ENCODE results near the gene SSBP4.
A peak's percentile ranks its signal among the peaks of the same experiment; 100 is the strongest.

The SSBP4 gene

DNA sequence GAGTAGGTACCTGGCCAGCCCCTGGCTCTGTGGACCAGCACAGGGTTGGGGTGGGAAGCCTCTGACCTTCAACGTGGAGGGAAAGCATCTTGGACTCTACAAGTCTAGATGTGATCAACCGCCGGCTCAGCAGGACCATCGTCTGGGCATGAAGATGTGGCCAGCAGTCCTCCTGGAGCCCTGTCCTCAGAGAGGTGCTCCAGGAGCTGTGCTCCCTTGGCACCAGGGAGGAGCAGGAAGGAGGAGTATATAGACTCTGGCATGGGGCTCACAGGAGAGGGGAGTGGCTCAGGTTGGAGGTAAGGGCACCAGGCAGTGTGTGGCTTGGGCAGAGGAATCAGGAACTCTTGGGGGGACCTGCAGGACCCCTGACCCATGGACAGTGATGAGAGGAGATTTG lies 37.1 kb downstream of the SSBP4 start:
- no peak for TF ChIP-seq RAD21 (IDR thresholded peaks at IDR 0.05; ENCODE audit: low read depth)
- TF ChIP-seq, protein P1, sequence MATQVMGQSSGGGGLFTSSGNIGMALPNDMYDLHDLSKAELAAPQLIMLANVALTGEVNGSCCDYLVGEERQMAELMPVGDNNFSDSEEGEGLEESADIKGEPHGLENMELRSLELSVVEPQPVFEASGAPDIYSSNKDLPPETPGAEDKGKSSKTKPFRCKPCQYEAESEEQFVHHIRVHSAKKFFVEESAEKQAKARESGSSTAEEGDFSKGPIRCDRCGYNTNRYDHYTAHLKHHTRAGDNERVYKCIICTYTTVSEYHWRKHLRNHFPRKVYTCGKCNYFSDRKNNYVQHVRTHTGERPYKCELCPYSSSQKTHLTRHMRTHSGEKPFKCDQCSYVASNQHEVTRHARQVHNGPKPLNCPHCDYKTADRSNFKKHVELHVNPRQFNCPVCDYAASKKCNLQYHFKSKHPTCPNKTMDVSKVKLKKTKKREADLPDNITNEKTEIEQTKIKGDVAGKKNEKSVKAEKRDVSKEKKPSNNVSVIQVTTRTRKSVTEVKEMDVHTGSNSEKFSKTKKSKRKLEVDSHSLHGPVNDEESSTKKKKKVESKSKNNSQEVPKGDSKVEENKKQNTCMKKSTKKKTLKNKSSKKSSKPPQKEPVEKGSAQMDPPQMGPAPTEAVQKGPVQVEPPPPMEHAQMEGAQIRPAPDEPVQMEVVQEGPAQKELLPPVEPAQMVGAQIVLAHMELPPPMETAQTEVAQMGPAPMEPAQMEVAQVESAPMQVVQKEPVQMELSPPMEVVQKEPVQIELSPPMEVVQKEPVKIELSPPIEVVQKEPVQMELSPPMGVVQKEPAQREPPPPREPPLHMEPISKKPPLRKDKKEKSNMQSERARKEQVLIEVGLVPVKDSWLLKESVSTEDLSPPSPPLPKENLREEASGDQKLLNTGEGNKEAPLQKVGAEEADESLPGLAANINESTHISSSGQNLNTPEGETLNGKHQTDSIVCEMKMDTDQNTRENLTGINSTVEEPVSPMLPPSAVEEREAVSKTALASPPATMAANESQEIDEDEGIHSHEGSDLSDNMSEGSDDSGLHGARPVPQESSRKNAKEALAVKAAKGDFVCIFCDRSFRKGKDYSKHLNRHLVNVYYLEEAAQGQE (IDR thresholded peaks at IDR 0.05; ENCODE audit: low read depth) = no peak

DNA sequence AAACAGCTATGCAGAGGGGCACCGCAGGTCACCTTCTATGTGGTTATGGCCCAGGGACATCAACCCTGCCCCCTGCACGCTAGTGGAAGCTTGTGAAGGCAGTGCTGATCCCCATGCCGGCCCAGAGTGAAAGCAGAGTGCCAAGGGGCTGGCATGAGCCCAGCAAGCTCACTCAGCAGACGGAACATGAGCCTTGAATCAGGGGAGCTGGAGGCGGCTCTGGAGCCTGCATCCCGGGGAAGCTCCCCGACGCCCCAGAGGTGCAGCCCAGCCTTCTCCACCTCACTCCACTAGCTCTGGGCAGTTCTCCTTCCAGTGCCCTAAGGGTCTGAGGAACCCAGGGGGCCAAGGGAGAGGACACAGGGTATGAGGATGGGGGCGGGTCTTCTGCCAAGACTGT lies 37.8 kb downstream of the SSBP4 start:
- TF ChIP-seq CEBPB (IDR thresholded peaks at IDR 0.05) (no peak), TCF12 (IDR thresholded peaks at IDR 0.05; ENCODE audit: low read depth) (no peak), EGR1 (IDR thresholded peaks at IDR 0.05) (no peak), TEAD4 (IDR thresholded peaks at IDR 0.05) (no peak), YY1 (IDR thresholded peaks at IDR 0.05; ENCODE audit: low read depth) (no peak)
- TF ChIP-seq, protein P2, sequence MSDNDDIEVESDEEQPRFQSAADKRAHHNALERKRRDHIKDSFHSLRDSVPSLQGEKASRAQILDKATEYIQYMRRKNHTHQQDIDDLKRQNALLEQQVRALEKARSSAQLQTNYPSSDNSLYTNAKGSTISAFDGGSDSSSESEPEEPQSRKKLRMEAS (IDR thresholded peaks at IDR 0.05) = no peak

DNA sequence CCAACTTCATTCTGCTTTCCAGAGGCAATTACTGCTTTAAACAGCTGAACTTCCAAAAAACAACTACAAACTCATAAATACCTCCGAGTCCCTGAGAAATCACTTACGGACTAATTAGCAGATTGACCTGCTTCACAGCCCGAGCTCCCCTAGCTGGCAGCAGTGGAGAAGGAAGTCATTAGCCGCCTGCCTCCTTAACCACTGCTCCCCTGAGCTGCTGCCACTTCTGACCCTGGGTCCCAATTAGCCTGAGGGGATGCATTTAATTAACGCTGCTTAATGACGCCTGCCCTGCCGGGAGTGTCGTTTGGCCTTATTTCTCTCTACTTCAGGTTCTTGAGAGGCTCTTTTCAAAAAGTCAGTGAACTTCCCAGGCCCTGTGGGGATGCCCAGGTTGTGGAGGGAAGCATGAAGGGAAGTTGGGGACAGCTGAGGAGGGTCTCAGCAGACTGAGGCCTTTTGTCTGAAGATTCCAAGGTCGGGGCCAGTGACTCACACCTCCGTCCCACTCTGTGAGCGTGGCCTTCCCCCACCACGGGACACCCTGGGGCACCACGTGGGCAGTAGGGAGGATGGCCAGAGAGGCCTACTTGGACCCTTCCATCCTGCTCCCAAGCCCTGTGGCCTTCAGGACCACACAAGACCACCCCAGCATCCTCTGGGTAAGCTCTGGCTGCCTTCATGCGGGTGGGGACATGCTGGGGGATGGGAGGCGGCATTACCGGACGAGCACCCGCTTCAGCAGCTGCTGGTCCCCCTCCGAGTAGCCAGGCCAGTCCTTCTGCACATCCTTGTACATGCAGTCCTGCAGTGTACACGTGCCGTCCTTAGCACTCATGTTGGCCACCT lies 38.5 kb downstream of the SSBP4 start:
- TF ChIP-seq, protein P2 (IDR thresholded peaks at IDR 0.05) = no peak
- TF ChIP-seq FOXM1 (IDR thresholded peaks at IDR 0.05; ENCODE audit: borderline replicate concordance, low read depth) = no peak
- TF ChIP-seq, protein P3, sequence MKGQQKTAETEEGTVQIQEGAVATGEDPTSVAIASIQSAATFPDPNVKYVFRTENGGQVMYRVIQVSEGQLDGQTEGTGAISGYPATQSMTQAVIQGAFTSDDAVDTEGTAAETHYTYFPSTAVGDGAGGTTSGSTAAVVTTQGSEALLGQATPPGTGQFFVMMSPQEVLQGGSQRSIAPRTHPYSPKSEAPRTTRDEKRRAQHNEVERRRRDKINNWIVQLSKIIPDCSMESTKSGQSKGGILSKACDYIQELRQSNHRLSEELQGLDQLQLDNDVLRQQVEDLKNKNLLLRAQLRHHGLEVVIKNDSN (IDR thresholded peaks at IDR 0.05) = no peak
- no peak for TF ChIP-seq TEAD4 (IDR thresholded peaks at IDR 0.05)
- no peak for TF ChIP-seq EGR1 (IDR thresholded peaks at IDR 0.05)
- no peak for TF ChIP-seq NFIC (IDR thresholded peaks at IDR 0.05)

DNA sequence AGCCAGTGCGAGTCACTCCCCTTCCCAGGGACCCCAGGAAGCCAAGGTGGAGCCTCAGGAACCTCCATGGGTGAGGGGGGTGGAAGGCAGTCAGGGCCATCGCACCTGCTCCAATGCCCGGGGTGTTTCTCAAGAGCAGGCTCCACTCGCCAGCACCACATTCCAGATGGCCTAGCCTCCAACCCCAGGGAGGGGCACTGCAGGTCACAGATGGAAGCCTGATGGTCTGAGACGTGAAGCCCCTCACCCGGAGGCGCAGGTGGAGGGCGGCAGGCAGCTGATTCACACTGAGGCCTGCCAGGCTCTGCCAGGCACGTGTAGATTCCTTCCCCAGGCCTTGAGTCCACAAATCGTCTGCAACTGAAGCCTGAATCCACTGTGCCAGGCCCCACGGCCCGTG lies 41.7 kb downstream of the SSBP4 start:
- TF ChIP-seq YY1 (IDR thresholded peaks at IDR 0.05; ENCODE audit: low read depth) (no peak), FOXM1 (IDR thresholded peaks at IDR 0.05; ENCODE audit: borderline replicate concordance, low read depth) (no peak), NFIC (IDR thresholded peaks at IDR 0.05) (no peak), CEBPB (IDR thresholded peaks at IDR 0.05) (no peak), RAD21 (IDR thresholded peaks at IDR 0.05; ENCODE audit: low read depth) (no peak)

DNA sequence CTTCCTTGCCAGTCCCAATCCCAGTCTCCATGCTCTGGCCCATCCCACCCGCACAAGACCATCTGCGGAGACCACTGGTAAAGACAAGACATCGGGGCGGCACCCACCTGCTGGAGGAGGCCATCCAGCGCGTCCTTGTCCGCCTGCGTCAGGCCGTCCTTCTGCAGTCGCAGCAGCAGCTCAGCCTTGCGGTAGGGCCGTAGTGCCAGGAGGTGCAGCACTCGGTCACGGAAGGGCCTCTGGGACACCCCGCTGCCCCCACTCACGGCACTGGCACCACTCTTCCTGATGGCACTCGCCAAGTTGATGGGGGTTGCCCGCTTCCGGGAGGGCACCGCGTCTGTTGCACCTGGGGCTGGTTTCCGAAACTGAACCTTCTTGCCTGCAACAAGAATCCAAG lies 42.3 kb downstream of the SSBP4 start:
- TF ChIP-seq TAF1 (IDR thresholded peaks at IDR 0.05; ENCODE audit: low read depth) = no peak
- TF ChIP-seq ZBTB7A (IDR thresholded peaks at IDR 0.05; ENCODE audit: low read depth) = 0 out of 2 replicates have a peak, but pooled peaks have one; percentile 28

DNA sequence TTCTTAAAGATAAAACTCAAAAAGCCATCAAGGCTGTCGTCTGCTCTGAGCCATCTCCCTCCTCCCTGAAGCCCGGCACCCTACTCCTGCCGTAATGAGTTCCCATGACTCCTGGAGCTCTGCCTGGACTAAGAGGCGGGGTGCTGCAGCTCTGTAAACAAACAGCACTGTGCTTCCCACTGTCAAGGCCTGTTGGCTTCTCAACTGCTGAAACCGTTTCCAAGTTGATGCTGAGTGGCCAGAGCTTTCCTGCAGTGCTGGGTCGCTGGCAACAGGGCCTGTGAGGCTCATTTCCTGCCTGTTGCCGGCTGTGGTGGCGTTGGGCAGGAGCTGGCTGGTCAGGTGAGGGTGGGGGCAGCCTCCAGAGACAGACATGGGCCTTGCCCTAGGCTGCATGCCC lies 45.4 kb downstream of the SSBP4 start:
- no peak for TF ChIP-seq CREB1 (IDR thresholded peaks at IDR 0.05; ENCODE audit: low read depth)
- no peak for TF ChIP-seq YY1 (IDR thresholded peaks at IDR 0.05; ENCODE audit: low read depth)
- no peak for TF ChIP-seq EP300 (IDR thresholded peaks at IDR 0.05; ENCODE audit: borderline replicate concordance)
- TF ChIP-seq, protein P2 (IDR thresholded peaks at IDR 0.05) = no peak
- TF ChIP-seq TAF1 (IDR thresholded peaks at IDR 0.05; ENCODE audit: low read depth) = no peak
- TF ChIP-seq, protein P1 (IDR thresholded peaks at IDR 0.05; ENCODE audit: low read depth) = no peak
- no peak for TF ChIP-seq CEBPB (IDR thresholded peaks at IDR 0.05)
- no peak for TF ChIP-seq TEAD4 (IDR thresholded peaks at IDR 0.05)

DNA sequence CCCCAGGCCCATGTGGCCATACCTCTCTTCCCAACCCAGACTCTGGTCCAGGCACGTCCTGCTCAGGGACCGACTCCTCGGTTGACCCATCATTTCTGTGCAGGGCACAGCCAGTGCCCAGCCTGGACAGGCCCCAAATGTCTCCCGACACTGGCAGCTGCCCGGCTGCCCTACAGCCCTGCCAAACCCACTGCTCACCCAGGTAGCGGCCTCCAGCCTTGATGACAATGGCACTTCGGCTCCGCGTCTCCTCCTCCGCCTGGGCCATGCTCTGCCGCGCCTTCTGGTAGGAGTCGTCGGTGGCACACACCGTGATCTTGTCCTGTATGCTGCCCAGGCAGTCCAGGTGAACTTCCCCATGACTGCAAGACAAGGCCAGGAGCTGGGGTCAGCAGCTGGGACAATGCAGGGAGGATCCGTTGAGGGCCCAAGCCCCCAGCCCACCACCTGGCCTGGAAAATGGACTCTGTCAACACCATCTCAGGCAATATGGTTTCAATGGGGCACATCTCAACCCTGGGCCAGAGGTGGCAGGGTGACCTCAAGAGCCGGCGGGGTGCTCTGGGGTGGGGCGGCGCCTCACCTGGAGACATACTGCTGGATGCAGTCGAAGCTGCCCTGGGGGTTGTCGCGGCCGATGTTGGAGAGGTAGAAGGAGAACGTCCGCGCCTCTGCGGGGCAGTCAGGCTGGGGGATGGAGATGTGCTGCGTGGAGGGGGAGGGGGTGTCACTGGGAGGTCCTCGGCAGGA lies 46.2 kb downstream of the SSBP4 start:
- TF ChIP-seq TEAD4 (IDR thresholded peaks at IDR 0.05) = no peak
- TF ChIP-seq ZBTB7A (IDR thresholded peaks at IDR 0.05; ENCODE audit: low read depth) = no peak
- TF ChIP-seq EP300 (IDR thresholded peaks at IDR 0.05; ENCODE audit: borderline replicate concordance) = no peak
- TF ChIP-seq, protein P3 (IDR thresholded peaks at IDR 0.05) = no peak
- no peak for TF ChIP-seq TAF1 (IDR thresholded peaks at IDR 0.05; ENCODE audit: low read depth)
- TF ChIP-seq CEBPB (IDR thresholded peaks at IDR 0.05) = no peak

Data from Ishikawa (cell line).